ENCODE data around the gene GTF2IRD2.
"Not testable (repeated sequence)": the region's sequence is repeated elsewhere in the genome, so short reads cannot be mapped to it uniquely, and the experiment has no call there.

GTF2IRD2 gene

GRCh38 chr7:74797848-74798622 lies 53.4 kb downstream of the GTF2IRD2 start:
- FAIRE-seq; DNase-seq (ENCODE audit: insufficient read length): not testable (repeated sequence)

GRCh38 chr7:74789200-74789736 lies 62.1 kb downstream of the GTF2IRD2 start:
- DNase-seq (ENCODE audit: insufficient read length); FAIRE-seq: not testable (repeated sequence)

- DNase-seq (ENCODE audit: insufficient read length); FAIRE-seq: not testable (repeated sequence)
These were observed 62.8 kb downstream of the GTF2IRD2 start for GRCh38 chr7:74788369-74789150.

- not testable (repeated sequence) for DNase-seq (ENCODE audit: insufficient read length); FAIRE-seq
These were observed 67.8 kb downstream of the GTF2IRD2 start for GRCh38 chr7:74783595-74783994.

- not testable (repeated sequence) for DNase-seq (ENCODE audit: insufficient read length)
These were observed 69.7 kb downstream of the GTF2IRD2 start for GRCh38 chr7:74781746-74782145.

GRCh38 chr7:74779053-74779452 lies 72.4 kb downstream of the GTF2IRD2 start:
- not testable (repeated sequence) for FAIRE-seq; DNase-seq (ENCODE audit: insufficient read length)

More at GRCh38 chr7:74781746-74782145, 69.7 kb downstream of the GTF2IRD2 start:
- FAIRE-seq, result not testable (repeated sequence)

- DNase-seq (ENCODE audit: insufficient read length); FAIRE-seq: not testable (repeated sequence)
These were observed 76.3 kb downstream of the GTF2IRD2 start for GRCh38 chr7:74775111-74775510.

- not testable (repeated sequence) for FAIRE-seq
These were observed 77.3 kb downstream of the GTF2IRD2 start, which contains the start of gene NCF1 for GRCh38 chr7:74773760-74774750. Gene NCF1 (plus strand): TSS chr7:74774011. CDS start chr7:74774032, 21 bp downstream.

GRCh38 chr7:74772093-74772492 lies 79.3 kb downstream of the GTF2IRD2 start:
- FAIRE-seq; DNase-seq (ENCODE audit: insufficient read length): not testable (repeated sequence)

More at GRCh38 chr7:74773760-74774750, 77.3 kb downstream of the GTF2IRD2 start, which contains the start of gene NCF1:
- DNase-seq (ENCODE audit: insufficient read length), result not testable (repeated sequence)

- DNase-seq (ENCODE audit: insufficient read length); FAIRE-seq: not testable (repeated sequence)
These were observed 81.3 kb downstream of the GTF2IRD2 start for GRCh38 chr7:74770062-74770461.

- not testable (repeated sequence) for FAIRE-seq; DNase-seq (ENCODE audit: insufficient read length)
These were observed 84.4 kb downstream of the GTF2IRD2 start for GRCh38 chr7:74766991-74767390.

- DNase-seq (ENCODE audit: insufficient read length); FAIRE-seq: not testable (repeated sequence)
These were observed 84.9 kb downstream of the GTF2IRD2 start for GRCh38 chr7:74766509-74766908.

- FAIRE-seq; DNase-seq (ENCODE audit: insufficient read length): not testable (repeated sequence)
These were observed 86.0 kb downstream of the GTF2IRD2 start for GRCh38 chr7:74765205-74765918.

GRCh38 chr7:74758982-74759381 lies 92.4 kb downstream of the GTF2IRD2 start:
- not testable (repeated sequence) for DNase-seq (ENCODE audit: insufficient read length); FAIRE-seq

- FAIRE-seq; DNase-seq (ENCODE audit: insufficient read length): not testable (repeated sequence)
These were observed 93.1 kb downstream of the GTF2IRD2 start for GRCh38 chr7:74758268-74758667.

- not testable (repeated sequence) for DNase-seq (ENCODE audit: insufficient read length); FAIRE-seq
These were observed 94.7 kb downstream of the GTF2IRD2 start for GRCh38 chr7:74756673-74757072.

GRCh38 chr7:74753921-74754482 lies 97.4 kb downstream of the GTF2IRD2 start:
- not testable (repeated sequence) for FAIRE-seq; DNase-seq (ENCODE audit: insufficient read length)

Data from GM12892 (cell line).